Middle frontal gyrus (tissue), 1 donor: ENCODE measurements around the gene WDR33.

Experiments
- DNase-seq: peaks from one replicate; pipeline ENCODE4 v3.0.0-alpha.2; 2015; ENCODE audit warnings: low spot score; ENCODE audit errors: extremely low spot score

WDR33 gene

GRCh38 chr2:127674241-127675209 lies 136.4 kb downstream of the WDR33 start:
- no peak for DNase-seq

- no peak for DNase-seq
Measured at GRCh38 chr2:127673291-127674069, 137.5 kb downstream of the WDR33 start.

GRCh38 chr2:127672341-127673224 lies 138.4 kb downstream of the WDR33 start:
- DNase-seq: no peak

DNA sequence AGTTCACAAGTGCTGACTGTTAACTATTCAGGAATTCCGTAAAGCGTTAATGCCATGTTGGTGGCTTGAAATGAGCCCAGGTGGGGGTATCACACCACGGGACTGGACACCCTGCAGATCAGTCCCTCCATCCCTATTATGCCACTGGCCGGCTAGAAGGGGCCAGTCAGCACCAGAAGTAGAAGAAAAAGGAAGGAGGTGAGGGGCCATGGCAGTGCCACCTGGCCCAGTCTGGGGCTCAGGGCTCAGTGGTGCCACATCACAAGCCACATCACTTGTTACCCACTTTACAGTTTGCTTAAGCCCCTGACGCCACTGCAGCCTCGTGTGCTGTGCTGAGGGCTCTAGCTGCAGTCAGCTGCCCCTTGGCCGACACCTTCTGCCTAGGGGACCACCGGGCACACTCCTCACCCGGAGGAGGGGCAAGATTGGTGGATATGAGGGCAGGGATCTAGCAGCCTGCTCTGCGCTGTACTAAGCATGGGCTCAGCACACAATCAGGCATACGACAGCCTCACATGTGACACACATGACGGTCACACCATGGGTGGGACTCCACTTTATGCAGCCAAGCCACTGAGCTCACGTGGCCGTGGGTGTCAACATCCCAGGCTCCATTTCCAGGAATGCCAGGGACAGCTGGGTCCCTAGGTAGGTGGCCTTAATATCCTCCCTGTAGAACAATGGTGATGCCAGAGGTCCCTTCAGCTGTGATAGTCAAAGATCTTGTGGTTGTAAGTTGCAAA lies 139.2 kb downstream of the WDR33 start:
- no peak for DNase-seq

- DNase-seq: no peak
Measured at GRCh38 chr2:127670957-127671290, 140.0 kb downstream of the WDR33 start.

- DNase-seq: no peak
Measured at GRCh38 chr2:127670055-127670956, 140.7 kb downstream of the WDR33 start.

DNA sequence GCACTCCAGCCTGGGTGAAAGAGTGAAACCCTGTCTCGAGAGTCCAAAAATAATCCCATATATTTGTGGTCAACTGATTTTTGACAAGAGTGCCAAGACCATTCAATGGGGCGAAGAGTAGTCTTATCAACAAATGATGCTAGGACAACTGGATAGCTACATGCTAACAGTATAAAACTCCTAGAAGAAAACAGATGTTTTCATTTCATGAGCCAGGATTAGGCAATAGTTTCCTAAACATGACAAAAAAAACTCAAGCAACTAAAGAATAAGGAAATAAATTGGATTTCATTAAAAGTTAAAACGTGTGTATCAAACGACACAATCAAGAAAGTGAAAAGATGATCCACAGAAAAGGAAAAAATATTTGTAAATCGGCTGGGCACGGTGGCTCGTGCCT lies 141.9 kb downstream of the WDR33 start:
- DNase-seq: no peak

GRCh38 chr2:127665267-127665893 lies 145.6 kb downstream of the WDR33 start:
- no peak for DNase-seq

- no peak for DNase-seq
Measured at GRCh38 chr2:127664895-127665225, 146.1 kb downstream of the WDR33 start.

DNA sequence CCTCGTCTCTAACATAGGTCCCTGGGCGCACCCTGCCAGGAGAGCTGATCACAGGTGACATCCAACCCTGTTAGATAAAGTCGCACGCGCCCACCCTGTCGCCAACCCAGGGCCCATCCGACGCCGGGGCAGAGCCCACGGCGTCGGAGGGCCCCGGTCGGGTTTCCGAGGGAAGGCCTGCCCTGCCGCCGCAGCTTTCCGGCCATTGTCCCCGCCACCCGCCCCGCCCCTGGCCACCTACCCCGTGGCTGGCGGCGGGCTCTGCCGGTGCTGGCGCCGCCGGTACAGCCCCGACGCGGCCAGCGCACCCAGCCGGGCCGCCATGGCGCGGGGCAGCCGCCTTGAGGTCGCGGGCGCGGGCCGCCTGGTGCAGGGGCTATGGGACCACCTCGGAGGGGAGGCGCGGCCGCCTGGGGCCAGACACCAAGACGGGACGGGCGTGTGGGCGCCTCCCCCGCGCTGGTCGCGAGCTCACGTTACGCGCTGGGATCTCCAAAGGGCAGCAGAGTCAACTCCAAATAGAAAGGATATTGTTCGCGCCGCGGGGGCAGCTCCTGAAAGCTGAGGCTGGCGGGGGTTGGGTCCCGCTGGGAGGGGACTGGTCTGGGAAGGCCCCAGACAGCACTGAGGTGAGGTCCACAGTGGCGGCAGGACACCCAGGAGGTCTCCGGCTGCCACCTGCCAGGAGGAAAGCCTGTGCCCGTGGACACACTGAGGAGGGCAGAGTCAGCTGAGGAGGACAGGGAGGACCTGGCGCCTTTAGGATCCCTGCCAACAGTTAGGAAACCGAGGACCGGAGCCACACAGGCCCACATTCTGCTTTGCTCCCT lies 146.7 kb downstream of the WDR33 start:
- no peak for DNase-seq

- DNase-seq: no peak
Measured at GRCh38 chr2:127663566-127664064, 147.4 kb downstream of the WDR33 start.

- DNase-seq: no peak
Measured at GRCh38 chr2:127662937-127663565, 147.9 kb downstream of the WDR33 start.

DNA sequence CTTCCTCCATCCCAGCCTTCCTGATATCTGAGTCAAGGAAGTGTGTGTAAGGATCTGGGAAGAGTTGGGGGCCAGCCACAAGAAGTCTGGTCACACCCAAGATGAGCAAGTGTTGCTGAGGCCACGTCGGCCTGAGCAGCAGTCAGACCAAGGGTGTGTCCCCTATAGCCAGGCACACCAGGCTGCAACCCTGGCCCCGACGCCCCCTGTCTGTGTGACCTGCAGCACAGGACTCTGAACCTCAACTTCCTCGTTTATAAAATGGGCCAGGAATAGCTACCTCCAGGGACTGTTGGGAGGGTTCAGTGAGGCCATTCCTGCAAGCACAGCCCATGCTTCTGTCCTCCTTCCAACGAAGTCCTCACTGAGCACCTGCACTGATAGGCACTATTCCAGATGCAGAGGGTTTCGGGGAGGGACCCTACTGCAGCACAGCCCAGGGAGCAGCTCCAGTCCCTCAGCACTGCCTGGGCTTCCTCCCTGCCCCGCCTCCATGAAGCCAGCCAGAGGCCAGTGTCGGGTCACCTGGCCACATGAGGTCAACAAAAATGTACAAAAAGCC lies 148.9 kb downstream of the WDR33 start:
- no peak for DNase-seq

DNA sequence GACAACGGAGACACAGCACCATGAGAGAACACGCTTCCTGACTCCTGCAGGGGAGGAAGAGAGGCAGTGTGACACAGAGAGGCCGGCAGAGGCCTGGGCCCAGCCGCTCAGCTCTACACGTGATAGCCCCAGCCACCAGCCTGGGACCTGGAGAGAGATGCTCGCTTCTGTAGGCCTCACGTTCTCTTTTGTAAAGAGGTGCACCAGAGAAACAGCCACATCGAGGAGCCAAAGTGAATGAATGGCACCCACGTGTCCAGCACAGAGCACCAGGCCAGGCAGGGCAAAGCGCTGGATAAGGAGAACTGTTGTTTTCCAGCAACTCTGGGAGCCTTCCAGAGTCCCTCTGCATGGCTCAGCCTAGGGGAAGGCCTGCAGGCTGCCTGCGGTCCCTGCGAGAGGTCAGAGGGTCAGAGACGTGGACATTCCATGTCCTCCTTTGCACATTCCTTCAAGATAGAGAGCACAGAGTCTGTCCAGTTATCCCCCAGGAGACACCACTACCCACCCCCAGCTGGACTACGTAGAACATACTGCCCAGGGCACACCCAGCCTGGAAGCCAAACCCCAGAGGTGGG lies 149.8 kb downstream of the WDR33 start:
- DNase-seq: no peak

- no peak for DNase-seq
Measured at GRCh38 chr2:127660291-127660578, 150.7 kb downstream of the WDR33 start.

DNA sequence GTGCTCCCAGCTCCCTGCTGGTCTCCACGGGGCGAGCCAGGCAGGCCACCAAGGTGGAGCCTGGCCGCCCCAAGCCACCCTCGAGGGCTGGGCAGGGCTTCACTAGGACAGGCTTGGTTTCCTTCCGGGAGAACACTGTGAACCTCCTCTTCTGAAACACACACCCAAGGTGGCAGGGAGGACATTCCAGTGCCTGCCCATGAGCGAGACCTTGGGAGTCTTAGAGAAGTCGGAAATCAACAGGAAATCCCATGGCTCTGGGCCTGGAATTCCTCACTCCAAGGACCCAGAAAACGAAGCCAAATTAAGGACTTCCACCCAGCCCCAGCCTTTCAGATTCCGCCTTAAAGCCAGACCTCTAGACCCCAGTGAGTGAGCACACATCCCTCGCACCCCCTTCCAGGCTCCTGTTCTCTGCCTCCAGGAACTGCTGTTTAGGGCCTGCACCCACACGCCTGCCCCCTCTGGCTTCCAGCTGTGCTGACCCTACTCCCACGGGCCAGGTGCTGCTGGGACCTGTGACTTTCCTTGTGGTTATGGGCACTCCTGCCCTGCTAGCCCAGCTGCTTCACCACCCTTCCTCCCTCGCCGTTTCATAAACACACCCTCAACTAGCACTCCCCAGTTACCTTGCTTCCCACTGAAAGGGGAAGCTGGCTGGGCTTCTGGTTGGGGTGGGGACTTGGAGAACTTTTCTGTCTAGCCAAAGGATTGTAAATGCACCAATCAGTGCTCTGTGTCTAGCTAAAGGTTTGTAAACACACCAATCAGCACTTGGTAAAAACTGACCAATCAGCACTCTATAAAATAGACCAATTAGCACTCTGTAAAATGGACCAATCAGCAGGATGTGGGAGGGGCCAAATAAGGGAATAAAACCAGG lies 151.3 kb downstream of the WDR33 start:
- DNase-seq: no peak
